ENCODE measurements around the gene SERINC5. TPM values are rescaled to one million over a fixed set of nuclear protein-coding genes. Genes with fewer than 3 reads are reported as not detected.

Gene SERINC5
- total RNA-seq, 1 donor from 2014 or later, result 12.9 TPM

- Histone ChIP-seq H3K27me3 (ENCODE audit: control insufficient read depth, insufficient read depth, low read length) (no peaks in the 10 kb centered on the region), H3K36me3 (ENCODE audit: control insufficient read depth, insufficient read depth, low read length) (no peaks in the 10 kb centered on the region), H3K4me3 (ENCODE audit: low read depth, low read length) (no peak overlapping the region)
- DNase-seq (ENCODE audit: low read depth), result peak; percentile 43
- TF ChIP-seq CTCF (IDR thresholded peaks at IDR 0.05; ENCODE audit: insufficient read depth, low read length, poor library complexity, severe bottlenecking), result no peak
Observed at GRCh38 chr5:80246001-80246758, 9.7 kb downstream of the SERINC5 start.

- no peak overlapping the region for H3K4me3 ChIP-seq (ENCODE audit: low read depth, low read length)
- no peaks in the 10 kb centered on the region for H3K27me3 ChIP-seq (ENCODE audit: control insufficient read depth, insufficient read depth, low read length)
- no peak for TF ChIP-seq CTCF (IDR thresholded peaks at IDR 0.05; ENCODE audit: insufficient read depth, low read length, poor library complexity, severe bottlenecking)
- no peaks in the 10 kb centered on the region for H3K36me3 ChIP-seq (ENCODE audit: control insufficient read depth, insufficient read depth, low read length)
- no peak for DNase-seq (ENCODE audit: low read depth)
Observed at GRCh38 chr5:80243567-80243966, 12.3 kb downstream of the SERINC5 start.

DNA sequence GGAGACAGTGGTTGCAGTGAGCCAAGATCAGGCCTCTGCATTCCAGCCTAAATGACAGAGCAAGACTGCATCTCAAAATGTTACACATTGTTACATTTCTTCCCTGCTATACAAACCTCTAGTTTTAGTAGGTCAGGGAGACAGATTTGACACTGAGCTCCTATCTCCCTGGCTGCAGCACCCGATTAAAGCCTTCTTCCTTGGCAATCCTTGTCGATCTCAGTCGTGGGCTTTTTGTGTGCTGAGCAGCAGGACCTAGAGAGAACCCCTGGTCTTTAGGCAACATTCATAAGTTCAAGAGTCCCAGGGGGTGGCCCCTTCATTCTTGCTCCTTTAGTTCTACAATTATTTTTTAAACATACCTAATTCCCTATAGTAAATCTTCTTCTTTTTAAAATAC, 13.0 kb downstream of the SERINC5 start:
- no peak overlapping the region for H3K4me3 ChIP-seq (ENCODE audit: low read depth, low read length)
- H3K36me3 ChIP-seq (ENCODE audit: control insufficient read depth, insufficient read depth, low read length), result no peaks in the 10 kb centered on the region
- H3K27me3 ChIP-seq (ENCODE audit: control insufficient read depth, insufficient read depth, low read length), result no peaks in the 10 kb centered on the region
- no peak for DNase-seq (ENCODE audit: low read depth)
- no peak for TF ChIP-seq CTCF (IDR thresholded peaks at IDR 0.05; ENCODE audit: insufficient read depth, low read length, poor library complexity, severe bottlenecking)

GRCh38 chr5:80240368-80240986, 15.4 kb downstream of the SERINC5 start:
- no peaks in the 10 kb centered on the region for H3K36me3 ChIP-seq (ENCODE audit: control insufficient read depth, insufficient read depth, low read length)
- no peaks in the 10 kb centered on the region for H3K27me3 ChIP-seq (ENCODE audit: control insufficient read depth, insufficient read depth, low read length)
- no peak overlapping the region for H3K4me3 ChIP-seq (ENCODE audit: low read depth, low read length)
- no peak for TF ChIP-seq CTCF (IDR thresholded peaks at IDR 0.05; ENCODE audit: insufficient read depth, low read length, poor library complexity, severe bottlenecking)
- DNase-seq (ENCODE audit: low read depth), result no peak

- H3K36me3 ChIP-seq (ENCODE audit: control insufficient read depth, insufficient read depth, low read length), result no peaks in the 10 kb centered on the region
- H3K27me3 ChIP-seq (ENCODE audit: control insufficient read depth, insufficient read depth, low read length), result no peaks in the 10 kb centered on the region
- TF ChIP-seq CTCF (IDR thresholded peaks at IDR 0.05; ENCODE audit: insufficient read depth, low read length, poor library complexity, severe bottlenecking), result no peak
- no peak overlapping the region for H3K4me3 ChIP-seq (ENCODE audit: low read depth, low read length)
- no peak for DNase-seq (ENCODE audit: low read depth)
Observed at GRCh38 chr5:80239680-80240367, 16.0 kb downstream of the SERINC5 start.

Measured in kidney epithelial cell (primary cell).